Measurements from ENCODE around the gene CSH1.
"Not testable (repeated sequence)": the region's sequence is repeated elsewhere in the genome, so short reads cannot be mapped to it uniquely, and the experiment has no call there.

Gene CSH1

DNA sequence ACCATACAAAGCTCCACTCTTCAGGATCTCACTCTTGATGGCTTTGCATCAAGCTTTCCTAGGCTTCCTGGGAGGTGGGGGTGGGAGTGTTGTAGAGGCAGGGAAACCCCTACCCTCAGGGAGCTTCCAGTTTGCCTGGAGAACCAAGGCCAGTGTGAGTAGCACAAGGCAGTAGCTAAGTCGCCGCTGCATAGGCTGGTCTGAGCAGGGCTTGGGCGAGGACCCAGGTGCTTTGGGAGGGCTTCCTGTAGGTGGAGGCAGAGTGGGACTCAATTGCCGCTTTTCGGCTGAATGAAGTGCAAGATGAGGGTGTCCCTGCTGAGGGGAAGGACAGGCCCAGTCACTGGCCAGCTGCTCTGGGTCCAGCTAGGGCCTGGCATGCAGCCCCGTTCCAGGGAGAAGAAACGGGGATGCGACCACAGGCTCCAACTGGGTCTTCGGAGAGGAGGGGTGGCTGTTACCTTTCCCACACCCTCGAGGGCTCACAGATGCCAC, 31.8 kb upstream of the CSH1 start:
- no peak for DNase-seq

DNA sequence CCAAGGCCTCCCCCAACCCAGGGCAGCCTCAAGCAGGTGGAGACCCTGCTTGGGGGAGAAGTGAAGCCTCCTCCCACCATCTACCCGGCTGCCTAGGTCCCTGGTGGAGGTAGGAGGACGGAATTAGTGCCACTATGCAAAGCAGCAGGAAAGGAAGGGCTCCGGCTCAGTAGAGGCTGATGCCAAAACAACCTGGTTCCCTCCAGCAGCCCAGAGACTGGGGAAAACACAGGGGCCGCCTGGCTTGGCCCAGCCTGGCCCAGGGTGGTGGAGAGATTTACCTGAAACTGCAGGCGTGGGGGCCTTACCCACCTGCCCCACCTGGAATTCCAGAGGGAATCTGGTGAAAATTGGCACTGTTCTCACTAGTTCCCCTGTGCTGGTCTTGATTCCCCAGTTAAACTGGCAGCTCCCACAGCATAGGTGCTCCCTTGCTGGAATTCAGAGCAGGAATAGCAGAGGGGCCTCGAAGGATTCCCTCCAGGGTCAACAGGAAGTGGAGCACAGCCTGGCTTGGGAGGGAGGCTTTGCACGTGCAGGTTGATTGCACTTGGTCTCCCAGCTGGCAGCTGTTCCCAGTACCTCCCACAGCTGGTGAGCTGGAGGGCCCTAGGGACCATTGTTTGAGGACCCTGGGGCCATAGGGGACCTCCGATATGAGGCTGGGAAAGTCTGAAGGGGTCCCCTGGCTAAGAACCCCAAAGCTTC, 31.2 kb upstream of the CSH1 start:
- no peak for DNase-seq

DNA sequence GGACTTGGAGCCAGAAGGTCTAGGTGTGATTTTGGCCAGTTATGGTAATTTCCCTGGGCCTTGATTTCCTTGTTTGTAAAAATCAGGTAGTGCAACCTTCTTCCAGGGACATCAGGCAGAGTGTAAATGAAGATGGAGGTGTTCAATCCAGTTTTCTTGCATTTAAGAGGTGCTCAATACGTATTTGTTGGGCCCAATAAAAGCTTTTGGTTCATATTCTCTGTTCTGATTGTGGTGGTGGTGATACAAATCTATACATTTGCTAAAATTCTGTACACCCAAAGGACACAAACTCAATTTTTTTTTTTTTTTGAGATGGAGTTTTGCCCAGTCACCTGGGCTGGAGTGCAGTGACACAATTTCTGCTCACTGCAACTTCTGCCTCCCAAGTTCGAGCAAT, 29.8 kb upstream of the CSH1 start:
- no peak for DNase-seq

DNA sequence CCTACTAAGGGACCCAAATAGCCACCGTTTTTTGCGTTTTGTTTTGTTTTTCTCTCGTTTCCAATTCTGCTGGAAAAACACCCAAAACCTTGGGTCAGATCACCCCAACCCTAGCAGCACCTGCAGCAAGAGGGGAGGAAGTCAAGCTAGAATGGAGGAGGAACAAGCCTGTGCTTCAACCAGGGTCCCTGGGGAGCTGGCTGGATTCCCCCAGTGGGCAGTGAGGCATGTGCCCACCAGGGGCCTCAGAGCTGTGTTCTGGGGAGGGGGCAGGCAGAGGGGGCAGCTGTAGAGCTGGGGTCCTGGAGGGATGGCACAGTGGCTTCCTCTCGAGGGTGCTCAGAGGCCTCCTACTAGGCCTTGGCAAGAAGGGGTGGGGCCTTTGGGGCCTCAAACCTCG, 29.2 kb upstream of the CSH1 start:
- no peak for DNase-seq

DNA sequence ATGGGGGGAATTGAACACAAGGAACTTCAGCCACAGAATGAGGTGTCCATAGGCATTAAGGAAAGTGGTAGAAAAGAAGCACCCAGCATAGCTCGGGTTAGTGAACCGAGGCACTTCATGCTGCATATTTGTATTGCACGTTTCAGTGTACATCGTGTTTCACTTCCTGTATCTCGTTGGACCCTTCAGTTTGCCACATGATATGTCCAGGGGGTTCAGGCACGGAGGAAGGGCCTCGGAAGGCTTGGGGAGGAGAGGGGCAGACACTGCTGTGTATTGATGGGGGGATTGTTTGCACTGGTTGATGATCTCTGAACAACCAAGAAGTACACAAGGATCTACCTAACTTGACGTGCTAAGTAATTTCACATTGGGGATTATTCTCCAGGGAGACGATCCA, 26.0 kb upstream of the CSH1 start:
- DNase-seq = not testable (repeated sequence)

DNA sequence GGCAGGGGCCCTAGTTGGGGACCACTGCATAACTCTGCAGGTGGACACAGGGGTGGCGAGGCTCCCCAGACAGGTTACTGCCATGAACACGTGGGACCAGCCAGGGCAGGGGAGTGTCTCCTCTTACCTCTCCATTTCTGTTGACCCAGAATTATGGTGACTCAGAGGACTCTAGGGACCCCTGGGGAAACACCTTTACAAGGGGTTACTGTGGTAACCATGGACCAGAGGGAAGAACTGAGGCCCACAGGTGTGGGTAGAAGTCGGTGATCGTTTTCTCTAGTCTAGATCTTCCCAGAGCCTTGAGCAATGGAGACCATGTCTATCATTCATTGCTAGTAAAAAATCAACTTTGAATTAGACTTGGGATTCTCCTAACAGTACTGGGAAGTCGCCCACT, 24.4 kb upstream of the CSH1 start:
- not testable (repeated sequence) for DNase-seq

DNA sequence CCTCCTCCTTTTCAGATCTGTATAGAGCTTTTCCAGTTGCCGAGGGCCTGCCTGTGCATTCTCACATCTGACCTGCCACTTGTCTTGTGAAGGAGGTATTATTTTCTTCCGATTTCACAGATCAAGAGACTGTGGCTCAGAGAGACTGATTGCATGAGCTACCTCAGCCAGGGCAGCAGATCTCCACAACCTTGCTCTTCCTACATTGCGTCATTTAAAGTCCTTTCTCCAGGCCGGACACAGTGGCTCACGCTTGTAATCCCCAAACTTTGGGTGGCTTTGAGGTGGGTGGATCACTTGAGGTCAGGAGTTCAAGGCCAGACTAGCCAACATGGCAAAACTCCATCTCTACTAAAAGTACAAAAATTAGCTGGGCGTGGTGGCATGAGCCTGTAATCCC, 23.7 kb upstream of the CSH1 start:
- not testable (repeated sequence) for DNase-seq

DNA sequence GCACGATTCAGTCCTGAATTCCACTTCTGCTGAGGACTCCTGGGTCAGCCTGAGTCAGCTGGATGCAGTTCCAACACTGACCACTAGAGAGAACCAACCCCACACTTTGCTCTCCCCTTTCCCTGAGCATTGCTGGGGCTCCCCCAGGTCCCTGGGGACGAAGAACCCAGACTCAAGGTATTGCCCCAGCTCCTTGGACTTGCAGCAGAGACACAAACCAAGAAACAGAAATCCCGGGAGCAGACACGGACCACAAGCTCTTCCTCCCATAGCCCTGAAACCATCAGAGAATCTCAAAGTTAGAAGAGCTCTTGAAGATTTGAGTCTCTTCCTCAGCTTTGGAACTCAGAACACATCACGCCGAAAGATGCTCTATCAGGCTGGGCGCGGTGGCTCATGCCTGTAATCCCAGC, 22.9 kb upstream of the CSH1 start:
- DNase-seq = peak; percentile 79

DNA sequence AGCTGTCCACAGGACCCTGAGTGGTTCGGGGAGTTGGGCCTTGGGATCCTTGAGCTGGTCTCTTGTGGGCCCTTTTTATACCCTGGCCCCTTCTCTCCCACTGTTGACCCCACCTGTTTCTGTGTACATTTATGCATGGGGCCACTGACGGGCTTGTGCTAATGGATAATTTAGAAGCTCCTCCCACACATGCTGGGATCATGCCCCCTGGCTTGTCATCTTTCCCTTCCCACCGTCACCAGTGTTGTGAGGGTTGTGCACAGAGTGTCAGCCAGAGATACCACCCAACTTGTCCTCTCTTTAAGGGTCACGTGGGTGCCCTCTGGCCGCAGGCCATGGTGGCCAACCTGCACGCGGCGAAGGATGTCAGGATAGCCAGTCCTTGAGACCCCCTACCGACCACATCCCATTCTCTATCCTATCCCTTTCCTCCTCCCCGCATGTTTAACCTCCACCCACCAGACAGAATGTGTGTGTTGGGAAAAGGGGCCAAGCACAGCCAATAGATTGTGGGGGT, 22.5 kb upstream of the CSH1 start, which contains the start of gene GH1:
Gene GH1, minus strand, starts transcription at position 51 of the 517 bp plus-strand sequence. CDS start 63 bp downstream, outside the sequence.
- DNase-seq = not testable (repeated sequence)

DNA sequence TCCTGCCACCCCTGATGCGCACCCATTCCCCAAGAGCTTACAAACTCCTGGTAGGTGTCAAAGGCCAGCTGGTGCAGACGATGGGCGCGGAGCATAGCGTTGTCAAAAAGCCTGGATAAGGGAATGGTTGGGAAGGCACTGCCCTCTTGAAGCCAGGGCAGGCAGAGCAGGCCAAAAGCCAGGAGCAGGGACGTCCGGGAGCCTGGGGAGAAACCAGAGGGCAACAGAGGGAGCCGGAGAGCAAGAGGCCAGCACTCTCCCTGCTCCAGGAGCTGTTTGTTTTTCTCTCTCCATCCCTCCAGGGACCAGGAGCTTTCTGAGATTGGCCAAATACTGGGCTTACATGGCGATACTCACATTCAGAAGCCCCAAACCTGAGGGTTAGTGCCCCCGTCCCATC, 21.9 kb upstream of the CSH1 start:
- DNase-seq = no peak

DNA sequence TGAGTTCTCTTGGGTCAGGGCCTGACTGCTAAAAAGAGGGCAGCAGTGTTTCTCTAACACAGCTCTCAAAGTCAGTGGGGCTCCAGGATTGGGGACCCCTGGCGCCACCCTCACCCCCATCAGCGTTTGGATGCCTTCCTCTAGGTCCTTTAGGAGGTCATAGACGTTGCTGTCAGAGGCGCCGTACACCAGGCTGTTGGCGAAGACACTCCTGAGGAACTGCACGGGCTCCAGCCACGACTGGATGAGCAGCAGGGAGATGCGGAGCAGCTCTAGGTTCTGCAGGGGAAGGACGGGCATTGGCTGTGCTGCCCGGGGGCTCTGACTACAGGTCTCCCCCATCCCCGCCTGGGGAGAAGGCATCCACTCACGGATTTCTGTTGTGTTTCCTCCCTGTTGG, 21.3 kb upstream of the CSH1 start:
- no peak for DNase-seq

DNA sequence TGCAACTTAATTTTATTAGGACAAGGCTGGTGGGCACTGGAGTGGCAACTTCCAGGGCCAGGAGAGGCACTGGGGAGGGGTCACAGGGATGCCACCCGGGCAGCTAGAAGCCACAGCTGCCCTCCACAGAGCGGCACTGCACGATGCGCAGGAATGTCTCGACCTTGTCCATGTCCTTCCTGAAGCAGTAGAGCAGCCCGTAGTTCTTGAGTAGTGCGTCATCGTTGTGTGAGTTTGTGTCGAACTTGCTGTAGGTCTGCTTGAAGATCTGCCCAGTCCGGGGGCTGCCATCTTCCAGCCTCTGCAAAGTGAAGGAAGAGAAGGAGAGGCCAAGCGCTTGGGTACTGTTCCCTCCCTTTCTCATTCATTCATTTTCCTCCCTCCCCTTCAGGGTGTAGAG, 20.8 kb upstream of the CSH1 start:
- not testable (repeated sequence) for DNase-seq

DNA sequence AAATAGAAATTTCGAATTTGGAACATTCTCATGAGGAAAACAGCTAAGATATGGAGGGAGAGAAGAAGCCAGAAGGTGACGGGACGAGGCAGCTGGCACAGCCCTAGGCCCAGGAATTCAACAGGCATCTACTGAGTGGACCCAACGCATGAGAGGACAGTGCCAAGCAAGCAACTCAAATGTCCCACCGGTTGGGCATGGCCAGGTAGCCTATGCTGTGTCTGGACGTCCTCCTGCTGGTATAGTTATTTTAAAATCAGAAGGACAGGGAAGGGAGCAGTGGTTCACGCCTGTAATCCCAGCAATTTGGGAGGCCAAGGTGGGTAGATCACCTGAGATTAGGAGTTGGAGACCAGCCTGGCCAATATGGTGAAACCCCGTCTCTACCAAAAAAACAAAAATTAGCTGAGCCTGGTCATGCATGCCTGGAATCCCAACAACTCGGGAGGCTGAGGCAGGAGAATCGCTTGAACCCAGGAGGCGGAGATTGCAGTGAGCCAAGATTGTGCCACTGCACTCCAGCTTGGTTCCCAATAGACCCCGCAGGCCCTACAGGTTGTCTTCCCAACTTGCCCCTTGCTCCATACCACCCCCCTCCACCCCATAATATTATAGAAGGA, 20.3 kb upstream of the CSH1 start:
- no peak for DNase-seq

DNA sequence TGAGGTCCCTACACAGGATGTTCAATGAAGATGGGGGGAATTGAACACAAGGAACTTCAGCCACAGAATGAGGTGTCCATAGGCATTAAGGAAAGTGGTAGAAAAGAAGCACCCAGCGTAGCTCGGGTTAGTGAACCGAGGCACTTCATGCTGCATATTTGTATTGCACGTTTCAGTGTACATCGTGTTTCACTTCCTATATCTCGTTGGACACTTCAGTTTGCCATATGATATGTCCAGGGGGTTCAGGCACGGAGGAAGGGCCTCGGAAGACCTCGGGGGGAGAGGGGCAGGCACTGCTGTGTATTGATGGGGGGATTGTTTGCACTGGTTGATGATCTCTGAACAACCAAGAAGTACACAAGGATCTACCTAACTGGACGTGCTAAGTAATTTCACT, 19.4 kb upstream of the CSH1 start:
- DNase-seq = not testable (repeated sequence)

DNA sequence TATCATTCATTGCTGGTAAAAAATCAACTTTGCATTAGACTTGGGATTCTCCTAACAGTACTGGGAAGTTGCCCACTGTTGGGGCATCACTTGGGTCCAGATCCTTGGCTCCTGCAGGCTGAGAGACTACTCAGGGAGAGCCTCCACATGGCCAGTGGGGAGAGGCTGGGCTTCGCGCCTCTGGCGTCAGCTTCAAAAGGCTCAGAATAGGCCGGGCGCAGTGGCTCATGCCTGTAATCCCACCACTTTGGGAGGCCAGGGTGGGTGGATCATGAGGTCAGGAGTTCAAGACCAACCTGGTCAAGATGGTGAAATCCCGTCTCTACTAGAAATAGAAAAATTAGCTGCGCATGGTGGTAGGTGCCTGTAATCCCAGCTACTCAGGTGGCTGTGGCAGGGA, 18.1 kb upstream of the CSH1 start:
- no peak for DNase-seq

DNA sequence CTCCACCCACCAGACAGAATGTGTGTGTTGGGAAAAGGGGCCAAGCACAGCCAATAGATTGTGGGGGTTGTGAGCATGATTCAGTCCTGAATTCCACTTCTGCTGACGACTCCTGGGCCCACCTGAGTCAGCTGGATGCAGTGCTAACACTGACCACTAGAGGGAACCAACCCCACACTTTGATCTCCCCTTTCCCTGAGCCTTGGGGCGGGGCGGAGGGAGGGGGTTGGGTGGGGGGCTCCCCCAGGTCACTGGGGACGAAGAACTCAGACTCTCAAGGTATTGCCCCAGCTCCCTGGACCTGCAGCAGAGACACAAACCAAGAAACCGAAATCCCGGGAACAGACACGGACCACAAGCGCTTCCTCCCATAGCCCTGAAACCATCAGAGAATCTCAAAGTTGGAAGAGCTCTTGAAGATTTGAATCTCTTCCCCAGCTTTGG, 15.3 kb upstream of the CSH1 start:
- peak; percentile 77 for DNase-seq

DNA sequence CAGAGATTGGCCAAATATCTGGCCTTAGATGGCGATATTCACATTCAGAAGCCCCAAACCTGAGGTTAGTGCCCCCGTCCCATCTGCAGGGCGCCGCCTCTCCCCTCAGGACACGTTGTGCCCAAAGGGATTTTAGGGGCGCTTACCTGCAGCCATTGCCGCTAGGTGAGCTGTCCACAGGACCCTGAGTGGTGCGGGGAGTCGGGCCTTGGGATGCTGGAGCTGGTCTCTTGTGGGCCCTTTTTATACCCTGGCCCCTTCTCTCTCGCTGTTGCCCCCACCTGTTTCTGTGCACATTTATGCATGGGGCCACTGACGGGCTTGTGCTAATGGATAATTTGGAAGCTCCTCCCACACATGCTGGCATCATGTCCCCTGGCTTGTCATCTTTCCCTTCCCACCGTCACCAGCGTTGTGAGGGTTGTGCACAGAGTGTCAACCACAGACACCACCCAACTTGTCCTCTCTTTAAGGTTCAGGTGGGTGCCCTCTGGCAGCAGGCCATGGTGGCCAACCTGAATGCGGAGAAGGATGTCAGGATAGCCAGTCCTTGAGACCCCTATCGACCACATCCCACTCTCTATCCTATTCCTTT, 14.8 kb upstream of the CSH1 start, which contains the start of gene CSHL1:
Gene CSHL1, minus strand, starts transcription at position 218 of the 595 bp plus-strand sequence. Its CDS starts 62 bp downstream, at position 156.
- no peak for DNase-seq

DNA sequence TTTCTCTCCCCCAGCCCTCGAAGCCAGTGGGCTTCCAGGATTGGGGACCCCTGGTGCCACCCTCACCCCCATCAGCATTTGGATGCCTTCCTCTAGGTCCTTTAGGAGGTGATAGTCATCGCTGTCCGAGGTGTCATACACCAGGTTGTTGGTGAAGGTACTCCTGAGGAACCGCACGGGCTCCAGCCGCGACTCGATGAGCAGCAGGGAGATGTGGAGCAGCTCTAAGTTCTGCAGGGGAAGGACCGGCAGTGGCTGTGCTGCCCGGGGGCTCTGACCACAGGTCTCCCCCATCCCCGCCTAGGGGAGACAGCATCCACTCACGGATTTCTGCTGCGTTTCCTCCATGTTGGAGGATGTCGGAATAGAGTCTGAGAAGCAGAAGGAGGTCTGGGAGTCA, 13.7 kb upstream of the CSH1 start:
- no peak for DNase-seq

DNA sequence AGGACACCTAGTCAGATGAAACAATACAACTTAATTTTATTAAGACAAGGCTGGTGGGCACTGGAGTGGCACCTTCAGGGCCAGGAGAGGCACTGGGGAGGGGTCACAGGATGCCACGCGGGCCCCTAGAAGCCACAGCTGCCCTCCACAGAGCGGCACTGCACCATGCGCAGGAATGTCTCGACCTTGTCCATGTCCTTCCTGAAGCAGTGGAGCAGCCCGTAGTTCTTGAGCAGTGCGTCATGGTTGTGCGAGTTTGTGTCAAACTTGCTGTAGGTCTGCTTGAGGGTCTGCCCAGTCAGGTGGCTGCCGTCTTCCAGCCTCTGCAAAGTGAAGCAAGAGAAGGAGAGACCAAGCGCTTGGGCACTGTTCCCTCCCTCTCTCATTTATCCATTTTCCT, 13.2 kb upstream of the CSH1 start:
- DNase-seq = not testable (repeated sequence)

DNA sequence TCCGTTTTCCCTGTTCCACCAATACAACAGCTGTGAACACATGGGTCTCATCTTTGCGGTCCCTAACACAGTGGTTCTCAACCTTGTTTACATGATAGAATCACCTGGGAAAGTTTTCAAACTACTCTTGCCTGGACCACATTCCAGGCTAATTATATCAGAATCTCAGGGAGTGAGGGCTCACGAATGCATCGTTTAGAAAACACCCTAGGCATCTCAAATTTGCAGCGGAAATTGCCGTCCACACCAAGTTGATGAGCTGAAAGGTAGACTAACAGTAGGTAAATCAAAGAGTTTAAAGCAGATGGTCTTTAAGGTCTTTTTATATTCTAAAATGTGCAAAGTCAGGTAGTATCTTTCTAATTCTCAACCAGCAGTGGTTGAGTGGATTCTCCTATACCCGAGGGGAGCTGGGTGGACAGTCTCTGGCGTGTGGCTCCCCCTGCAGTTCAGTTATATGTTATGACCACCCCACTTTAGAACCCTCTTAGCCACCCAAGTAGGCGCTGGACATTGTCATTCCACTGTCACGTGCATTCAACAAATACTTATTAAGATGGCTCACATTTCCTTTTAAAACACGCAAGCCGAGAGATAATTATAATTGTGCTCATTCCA, 10.9 kb upstream of the CSH1 start:
- not testable (repeated sequence) for DNase-seq

DNA sequence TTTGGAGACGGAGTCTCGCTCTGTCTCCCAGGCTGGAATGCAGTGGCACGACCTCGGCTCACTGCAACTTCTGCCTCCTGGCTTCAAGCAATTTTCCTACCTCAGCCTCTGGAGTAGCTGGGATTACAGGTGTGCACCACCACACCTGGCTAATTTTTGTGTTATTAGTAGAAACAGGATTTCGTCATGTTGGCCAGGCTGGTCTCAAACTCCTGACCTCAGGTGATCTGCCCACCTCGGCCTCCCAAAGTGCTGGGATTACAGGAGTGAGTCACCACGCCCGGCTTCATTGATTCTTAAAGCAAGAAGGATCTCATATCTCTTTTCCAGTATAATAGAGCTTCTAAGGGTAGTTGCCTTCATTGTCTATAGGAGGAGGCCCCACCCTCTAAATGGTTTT, 8.4 kb upstream of the CSH1 start:
- DNase-seq = not testable (repeated sequence)

DNA sequence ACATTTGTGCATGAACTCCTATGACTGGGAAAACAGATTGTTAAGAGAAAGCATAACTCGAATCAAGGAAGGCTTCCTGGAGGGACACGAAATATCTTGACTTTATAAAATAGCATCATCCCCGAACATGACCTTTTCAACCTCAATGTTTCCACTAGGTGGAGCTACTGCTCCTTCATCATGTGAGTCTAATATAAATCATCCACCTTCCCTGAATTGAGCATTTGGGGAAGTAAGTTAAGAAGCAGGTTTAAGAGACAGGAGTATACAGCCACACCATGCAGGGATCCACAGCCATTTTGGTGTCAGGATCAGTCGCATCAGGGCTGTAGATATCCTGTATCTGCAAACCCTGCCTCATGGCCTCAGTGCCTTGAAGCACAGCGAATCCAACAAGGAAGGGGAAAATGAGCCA, 7.4 kb upstream of the CSH1 start:
- DNase-seq = not testable (repeated sequence)

DNA sequence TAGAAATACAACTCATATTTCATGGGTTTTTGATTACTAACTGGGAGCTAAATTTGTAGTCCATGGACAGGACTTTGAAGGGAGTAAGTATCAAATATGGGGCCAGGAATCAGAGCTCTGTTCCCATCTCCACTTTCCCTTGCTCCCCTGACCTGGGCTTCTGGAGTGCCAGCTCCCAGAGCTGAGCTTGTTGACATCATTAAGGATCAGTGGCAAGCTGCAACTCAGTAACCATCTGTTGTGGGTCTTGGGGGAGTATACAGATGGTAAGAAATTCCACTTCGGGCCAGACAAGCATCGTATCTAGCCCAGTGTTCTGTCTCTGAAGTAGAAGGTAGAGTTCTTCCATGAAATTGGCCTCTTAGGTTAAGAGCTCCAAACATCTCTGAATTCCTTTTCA, 5.6 kb upstream of the CSH1 start:
- DNase-seq = not testable (repeated sequence)

Measured in eye (tissue), 1 donor.